SK-N-SH (cell line): ENCODE measurements around the gene SYNDIG1L. TPM values are rescaled to one million over a fixed set of nuclear protein-coding genes. Genes with fewer than 3 reads are reported as not detected.

Source experiments
- CTCF ChIA-PET: fragments of 300-600, 350-600 bp; formaldehyde crosslinking; extraction: SDS; loops from one replicate; lab custom pipeline; 2021; lab: Yijun Ruan, JAX
- POLR2A ChIA-PET: fragments of 350-600 bp; sonication (Branson Sonifier 250); formaldehyde crosslinking; extraction: SDS; loops from one replicate; lab custom pipeline; 2020; ENCODE audit warnings: antibody characterized with exemption, inconsistent platforms; lab: Yijun Ruan, JAX
- DNase-seq: peaks from one replicate; pipeline ENCODE4 v3.0.0; 2012
- H2AFZ ChIP-seq: fragments of 200-600 bp; sonication (generic); 2 replicates; pipeline ENCODE4 v1.8.1; 2016; ENCODE audit warnings: antibody characterized with exemption, mild to moderate bottlenecking, low read depth
- H3F3A ChIP-seq: fragments of 200-600 bp; sonication (generic); replicated peaks from 2 replicates; pipeline ENCODE3; 2016; ENCODE audit warnings: antibody characterized with exemption, mild to moderate bottlenecking; ENCODE audit not compliant: insufficient read depth
- H3K27ac ChIP-seq, 2 experiments: fragments of 200-500 bp in 1 of 2; fragments of 200-600 bp in 1 of 2; sonication (Bioruptor generic) in 1 of 2; sonication (generic), shearing (Covaris generic) in 1 of 2; 2 replicates each; pipeline versions ENCODE4 v1.5.1 to v1.6.1; 2014 to 2016; ENCODE audit warnings: low read depth in 2 of 2, inconsistent platforms in 1 of 2, low read length in 1 of 2, mild to moderate bottlenecking in 1 of 2, mixed read lengths in 1 of 2
- H3K27me3 ChIP-seq: fragments of 200-600 bp; sonication (generic), shearing (Covaris generic); 2 replicates; pipeline ENCODE4 v1.6.1; 2016; ENCODE audit warnings: mixed run types; ENCODE audit not compliant: insufficient read depth
- H3K36me3 ChIP-seq, 2 experiments: fragments of 200-500 bp in 1 of 2; fragments of 200-600 bp in 1 of 2; sonication (Bioruptor generic) in 1 of 2; sonication (generic) in 1 of 2; replicated peaks in 1 of 2; 2 replicates each; pipeline versions ENCODE3 to v1.5.1; 2014 to 2016; ENCODE audit warnings: low read length in 1 of 2, mild to moderate bottlenecking in 1 of 2; ENCODE audit not compliant: insufficient read depth in 2 of 2, control insufficient read depth in 1 of 2
- H3K4me1 ChIP-seq, 2 experiments: fragments of 200-500 bp in 1 of 2; fragments of 200-600 bp in 1 of 2; sonication (Bioruptor generic) in 1 of 2; sonication (generic), shearing (Covaris generic) in 1 of 2; 2 replicates each; pipeline versions ENCODE4 v1.5.1 to v1.6.1; 2014 to 2016; ENCODE audit warnings: low read depth in 1 of 2, low read length in 1 of 2, mixed run types in 1 of 2; ENCODE audit not compliant: insufficient read depth in 2 of 2, control insufficient read depth in 1 of 2
- H3K4me2 ChIP-seq: fragments of 200-600 bp; sonication (generic), shearing (Covaris generic); 2 replicates; pipeline ENCODE4 v1.6.1; 2017; ENCODE audit warnings: mixed run types
- H3K4me3 ChIP-seq, 2 experiments: fragments of 200-500 bp in 1 of 2; fragments of 200-600 bp in 1 of 2; sonication (Bioruptor generic) in 1 of 2; sonication (generic), shearing (Covaris generic) in 1 of 2; 2 replicates each; pipeline versions ENCODE4 v1.5.1 to v1.8.1; 2014 to 2016; ENCODE audit warnings: low read depth in 2 of 2, inconsistent platforms in 1 of 2, low read length in 1 of 2, mild to moderate bottlenecking in 1 of 2, mixed read lengths in 1 of 2, moderate library complexity in 1 of 2
- H3K79me2 ChIP-seq: fragments of 200-600 bp; sonication (generic); 2 replicates; pipeline ENCODE4 v1.8.1; 2017; ENCODE audit warnings: mild to moderate bottlenecking; ENCODE audit not compliant: insufficient read depth
- H3K9ac ChIP-seq: fragments of 200-600 bp; sonication (generic); 2 replicates; pipeline ENCODE4 v1.6.1; 2017; ENCODE audit warnings: mixed run types
- H3K9me2 ChIP-seq: fragments of 200-600 bp; sonication (generic); 2 replicates; pipeline ENCODE4 v1.6.1; 2017; ENCODE audit warnings: mixed run types
- H3K9me3 ChIP-seq: fragments of 200-600 bp; sonication (generic); 2 replicates; pipeline ENCODE4 v1.6.1; 2017; ENCODE audit warnings: mixed run types, mild to moderate bottlenecking, moderate library complexity
- H4K20me1 ChIP-seq: fragments of 200-600 bp; sonication (generic); 2 replicates; pipeline ENCODE4 v1.6.1; 2017; ENCODE audit warnings: mild to moderate bottlenecking, mixed run types; ENCODE audit not compliant: insufficient read depth
- EP300 ChIP-seq, 2 experiments: IDR thresholded peaks; 2 replicates each; pipeline versions ENCODE4 v1.4.0 to v1.6.1; 2012; ENCODE audit warnings: borderline replicate concordance in 1 of 2, low read depth in 1 of 2, low read length in 1 of 2
- JUND ChIP-seq: IDR thresholded peaks from 2 replicates; pipeline ENCODE4 v1.4.0; 2012
- MEF2A ChIP-seq: IDR thresholded peaks from 2 replicates; pipeline ENCODE4 v1.4.0; 2012; ENCODE audit warnings: low read depth, borderline replicate concordance
- NFIC ChIP-seq: IDR thresholded peaks from 2 replicates; pipeline ENCODE4 v1.4.0; 2012; ENCODE audit warnings: borderline replicate concordance
- NRF1 ChIP-seq: IDR thresholded peaks from 2 replicates; pipeline ENCODE4 v1.6.1; 2012; ENCODE audit warnings: low read depth, mild to moderate bottlenecking, low read length
- SIN3A ChIP-seq: IDR thresholded peaks from 2 replicates; pipeline ENCODE4 v1.6.1; 2012; ENCODE audit warnings: low read depth, mild to moderate bottlenecking, low read length, moderate library complexity, borderline replicate concordance
- TAF1 ChIP-seq: IDR thresholded peaks from 2 replicates; pipeline ENCODE4 v1.6.1; 2012; ENCODE audit warnings: low read depth, mild to moderate bottlenecking, low read length, moderate library complexity, borderline replicate concordance
- TEAD4 ChIP-seq: IDR thresholded peaks from 2 replicates; pipeline ENCODE4 v1.4.0; 2012; ENCODE audit warnings: mild to moderate bottlenecking, borderline replicate concordance; ENCODE audit not compliant: insufficient read depth
- WGBS: methylation state at CpG from one replicate; pipeline ENCODE4 v1.1.6; 2017; ENCODE audit warnings: low lambda C conversion rate; 5-methylcytosine and 5-hydroxymethylcytosine counted together
- polyA plus RNA-seq, 3 experiments: library from polyadenylated mRNA; depleted of rRNA; stranded (reverse); fragments of >200 nt; gene quantifications; 2 replicates each; pipeline ENCODE4 v1.2.3, GENCODE V29; 2012
- TF ChIP-seq, protein P1 (sequence below): IDR thresholded peaks from 2 replicates; pipeline ENCODE4 v1.4.0; 2012; ENCODE audit warnings: low read depth, borderline replicate concordance
- TF ChIP-seq, protein P2 (sequence below): fragments of 150-350 bp; IDR thresholded peaks from 2 replicates; pipeline ENCODE4 v1.6.1; 2017; ENCODE audit warnings: antibody characterized with exemption, low read length, low read depth, borderline replicate concordance
- TF ChIP-seq, protein P3 (sequence below): fragments of 150-350 bp; IDR thresholded peaks from 2 replicates; pipeline ENCODE4 v1.6.1; 2016; ENCODE audit warnings: mild to moderate bottlenecking, low read depth, low read length
- TF ChIP-seq, protein P4 (sequence below): fragments of 200-600 bp; sonication (generic); IDR thresholded peaks from 2 replicates; pipeline ENCODE4 v1.6.1; 2017; ENCODE audit warnings: antibody characterized with exemption, mild to moderate bottlenecking, moderate library complexity

SYNDIG1L gene
- polyA plus RNA-seq, 1 of the 3 experiments (the other 2 are of a cell fraction): not detected

DNA sequence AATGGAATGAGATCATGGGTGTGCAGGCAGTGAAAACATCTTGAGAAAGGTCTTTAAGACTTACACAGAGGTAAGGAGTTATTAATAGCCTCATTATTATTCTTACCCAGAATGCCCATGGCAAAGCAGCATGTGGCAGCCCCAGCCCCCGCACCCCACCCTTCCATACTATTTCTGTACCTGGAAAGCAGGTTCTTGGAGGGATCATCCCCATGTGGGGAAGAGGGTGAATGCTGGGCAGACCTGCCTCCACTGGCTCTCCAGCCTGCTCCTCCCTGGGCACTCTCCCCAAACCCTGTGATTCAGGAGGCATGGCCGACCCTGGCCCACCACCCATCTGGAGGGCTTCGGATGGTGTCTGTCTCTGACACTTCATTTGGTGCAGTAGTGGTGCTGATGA lies 38.8 kb upstream of the SYNDIG1L start:
- Histone ChIP-seq H3K9ac (no peak overlapping the region), H3K36me3 (no peaks in the 10 kb centered on the region), H2AFZ (no peak overlapping the region), H3K4me3 (no peak overlapping the region), H4K20me1 (no peaks in the 10 kb centered on the region), H3F3A (no peaks in the 10 kb centered on the region), H3K27ac (no peak overlapping the region), H3K4me2 (no peak overlapping the region), H3K27me3 (no peaks in the 10 kb centered on the region), H3K9me2 (no peaks in the 10 kb centered on the region), H3K4me1 (no peaks in the 10 kb centered on the region), H3K9me3 (no peaks in the 10 kb centered on the region), H3K79me2 (no peaks in the 10 kb centered on the region)
- POLR2A ChIA-PET: no interaction called here
- no peak for DNase-seq
- WGBS: 50% methylated on average over 3 of the region's 3 CpGs
- CTCF ChIA-PET: interaction anchor here (4.2 kb wide), 1 partner anchor 15 kb away, joined by 25 read pairs; no protein-coding TSS in a partner anchor
- TF ChIP-seq, protein P1, sequence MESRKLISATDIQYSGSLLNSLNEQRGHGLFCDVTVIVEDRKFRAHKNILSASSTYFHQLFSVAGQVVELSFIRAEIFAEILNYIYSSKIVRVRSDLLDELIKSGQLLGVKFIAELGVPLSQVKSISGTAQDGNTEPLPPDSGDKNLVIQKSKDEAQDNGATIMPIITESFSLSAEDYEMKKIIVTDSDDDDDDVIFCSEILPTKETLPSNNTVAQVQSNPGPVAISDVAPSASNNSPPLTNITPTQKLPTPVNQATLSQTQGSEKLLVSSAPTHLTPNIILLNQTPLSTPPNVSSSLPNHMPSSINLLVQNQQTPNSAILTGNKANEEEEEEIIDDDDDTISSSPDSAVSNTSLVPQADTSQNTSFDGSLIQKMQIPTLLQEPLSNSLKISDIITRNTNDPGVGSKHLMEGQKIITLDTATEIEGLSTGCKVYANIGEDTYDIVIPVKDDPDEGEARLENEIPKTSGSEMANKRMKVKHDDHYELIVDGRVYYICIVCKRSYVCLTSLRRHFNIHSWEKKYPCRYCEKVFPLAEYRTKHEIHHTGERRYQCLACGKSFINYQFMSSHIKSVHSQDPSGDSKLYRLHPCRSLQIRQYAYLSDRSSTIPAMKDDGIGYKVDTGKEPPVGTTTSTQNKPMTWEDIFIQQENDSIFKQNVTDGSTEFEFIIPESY: no peak
- no peak for TF ChIP-seq JUND
- TF ChIP-seq, protein P2, sequence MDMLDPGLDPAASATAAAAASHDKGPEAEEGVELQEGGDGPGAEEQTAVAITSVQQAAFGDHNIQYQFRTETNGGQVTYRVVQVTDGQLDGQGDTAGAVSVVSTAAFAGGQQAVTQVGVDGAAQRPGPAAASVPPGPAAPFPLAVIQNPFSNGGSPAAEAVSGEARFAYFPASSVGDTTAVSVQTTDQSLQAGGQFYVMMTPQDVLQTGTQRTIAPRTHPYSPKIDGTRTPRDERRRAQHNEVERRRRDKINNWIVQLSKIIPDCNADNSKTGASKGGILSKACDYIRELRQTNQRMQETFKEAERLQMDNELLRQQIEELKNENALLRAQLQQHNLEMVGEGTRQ: no peak
- TF ChIP-seq SIN3A: no peak
- no peak for TF ChIP-seq EP300 (IDR thresholded peaks at IDR 0.05; ENCODE audit: borderline replicate concordance in 1 of 2, low read depth in 1 of 2, low read length in 1 of 2)
- TF ChIP-seq NFIC: no peak
- TF ChIP-seq NRF1: no peak
- no peak for TF ChIP-seq TAF1
- no peak for TF ChIP-seq TEAD4
- TF ChIP-seq, all 33 proteins: peak for 0

DNA sequence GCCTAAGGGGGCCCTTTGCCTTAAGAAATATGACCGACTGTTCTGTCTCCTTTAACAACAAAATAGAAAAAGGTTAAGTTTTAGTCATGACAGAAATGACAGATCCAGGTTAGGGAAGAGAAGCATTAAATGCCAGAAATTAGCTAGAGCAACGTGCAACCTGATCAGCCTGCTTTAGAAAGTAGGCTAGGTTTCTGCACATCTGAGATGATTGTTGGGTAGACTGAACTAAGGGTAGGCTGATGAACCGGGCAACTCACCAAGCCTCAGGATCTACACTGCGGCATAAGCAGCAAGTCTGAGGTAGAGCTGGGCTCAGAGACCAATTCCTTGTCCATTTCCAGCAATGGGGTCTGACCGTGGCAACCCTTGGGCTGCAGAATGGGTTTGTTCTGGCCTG lies 37.7 kb upstream of the SYNDIG1L start:
- no peaks in the 10 kb centered on the region for H3K27me3 ChIP-seq
- H3K4me1 ChIP-seq: no peaks in the 10 kb centered on the region
- TF ChIP-seq, protein P3, sequence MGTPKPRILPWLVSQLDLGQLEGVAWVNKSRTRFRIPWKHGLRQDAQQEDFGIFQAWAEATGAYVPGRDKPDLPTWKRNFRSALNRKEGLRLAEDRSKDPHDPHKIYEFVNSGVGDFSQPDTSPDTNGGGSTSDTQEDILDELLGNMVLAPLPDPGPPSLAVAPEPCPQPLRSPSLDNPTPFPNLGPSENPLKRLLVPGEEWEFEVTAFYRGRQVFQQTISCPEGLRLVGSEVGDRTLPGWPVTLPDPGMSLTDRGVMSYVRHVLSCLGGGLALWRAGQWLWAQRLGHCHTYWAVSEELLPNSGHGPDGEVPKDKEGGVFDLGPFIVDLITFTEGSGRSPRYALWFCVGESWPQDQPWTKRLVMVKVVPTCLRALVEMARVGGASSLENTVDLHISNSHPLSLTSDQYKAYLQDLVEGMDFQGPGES: no peak
- no peak for TF ChIP-seq MEF2A
- TF ChIP-seq, protein P4, sequence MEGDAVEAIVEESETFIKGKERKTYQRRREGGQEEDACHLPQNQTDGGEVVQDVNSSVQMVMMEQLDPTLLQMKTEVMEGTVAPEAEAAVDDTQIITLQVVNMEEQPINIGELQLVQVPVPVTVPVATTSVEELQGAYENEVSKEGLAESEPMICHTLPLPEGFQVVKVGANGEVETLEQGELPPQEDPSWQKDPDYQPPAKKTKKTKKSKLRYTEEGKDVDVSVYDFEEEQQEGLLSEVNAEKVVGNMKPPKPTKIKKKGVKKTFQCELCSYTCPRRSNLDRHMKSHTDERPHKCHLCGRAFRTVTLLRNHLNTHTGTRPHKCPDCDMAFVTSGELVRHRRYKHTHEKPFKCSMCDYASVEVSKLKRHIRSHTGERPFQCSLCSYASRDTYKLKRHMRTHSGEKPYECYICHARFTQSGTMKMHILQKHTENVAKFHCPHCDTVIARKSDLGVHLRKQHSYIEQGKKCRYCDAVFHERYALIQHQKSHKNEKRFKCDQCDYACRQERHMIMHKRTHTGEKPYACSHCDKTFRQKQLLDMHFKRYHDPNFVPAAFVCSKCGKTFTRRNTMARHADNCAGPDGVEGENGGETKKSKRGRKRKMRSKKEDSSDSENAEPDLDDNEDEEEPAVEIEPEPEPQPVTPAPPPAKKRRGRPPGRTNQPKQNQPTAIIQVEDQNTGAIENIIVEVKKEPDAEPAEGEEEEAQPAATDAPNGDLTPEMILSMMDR: no peak
- ChIA-PET POLR2A (no interaction called here), CTCF (interaction anchor here (1.1 to 1.9 kb wide), 3 partner anchors 15 to 161 kb away, joined by 3 to 7 read pairs (median 7); partner anchors contain the start of gene ABCD4)
- no peaks in the 10 kb centered on the region for H3K79me2 ChIP-seq
- 62% methylated on average over 5 of the region's 5 CpGs for WGBS
- H3K9me2 ChIP-seq: no peaks in the 10 kb centered on the region
- H3K4me3 ChIP-seq: no peak overlapping the region
- H3F3A ChIP-seq: no peaks in the 10 kb centered on the region
- H3K27ac ChIP-seq: no peak overlapping the region
- H3K9me3 ChIP-seq: no peaks in the 10 kb centered on the region
- no peak overlapping the region for H3K9ac ChIP-seq
- no peak overlapping the region for H2AFZ ChIP-seq
- H3K4me2 ChIP-seq: no peak overlapping the region
- DNase-seq: no peak
- H3K36me3 ChIP-seq: no peaks in the 10 kb centered on the region
- no peaks in the 10 kb centered on the region for H4K20me1 ChIP-seq
